GM12872 (cell line): ENCODE data around the gene EFCAB6.

Experiments used
- TF ChIP-seq, protein P1 (sequence below): IDR thresholded peaks from 3 replicates; pipeline ENCODE4 v1.5.1; 2011; ENCODE audit warnings: low read depth, mild to moderate bottlenecking, low read length, moderate library complexity; ENCODE audit not compliant: insufficient read depth

The EFCAB6 gene

GRCh38 chr22:43625242-43625641 is 186.9 kb downstream of the EFCAB6 start:
- TF ChIP-seq, protein P1, sequence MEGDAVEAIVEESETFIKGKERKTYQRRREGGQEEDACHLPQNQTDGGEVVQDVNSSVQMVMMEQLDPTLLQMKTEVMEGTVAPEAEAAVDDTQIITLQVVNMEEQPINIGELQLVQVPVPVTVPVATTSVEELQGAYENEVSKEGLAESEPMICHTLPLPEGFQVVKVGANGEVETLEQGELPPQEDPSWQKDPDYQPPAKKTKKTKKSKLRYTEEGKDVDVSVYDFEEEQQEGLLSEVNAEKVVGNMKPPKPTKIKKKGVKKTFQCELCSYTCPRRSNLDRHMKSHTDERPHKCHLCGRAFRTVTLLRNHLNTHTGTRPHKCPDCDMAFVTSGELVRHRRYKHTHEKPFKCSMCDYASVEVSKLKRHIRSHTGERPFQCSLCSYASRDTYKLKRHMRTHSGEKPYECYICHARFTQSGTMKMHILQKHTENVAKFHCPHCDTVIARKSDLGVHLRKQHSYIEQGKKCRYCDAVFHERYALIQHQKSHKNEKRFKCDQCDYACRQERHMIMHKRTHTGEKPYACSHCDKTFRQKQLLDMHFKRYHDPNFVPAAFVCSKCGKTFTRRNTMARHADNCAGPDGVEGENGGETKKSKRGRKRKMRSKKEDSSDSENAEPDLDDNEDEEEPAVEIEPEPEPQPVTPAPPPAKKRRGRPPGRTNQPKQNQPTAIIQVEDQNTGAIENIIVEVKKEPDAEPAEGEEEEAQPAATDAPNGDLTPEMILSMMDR = no peak

GRCh38 chr22:43624144-43624998 is 187.7 kb downstream of the EFCAB6 start:
- TF ChIP-seq, protein P1 = no peak

GRCh38 chr22:43622886-43623285 is 189.2 kb downstream of the EFCAB6 start:
- TF ChIP-seq, protein P1 = no peak

DNA sequence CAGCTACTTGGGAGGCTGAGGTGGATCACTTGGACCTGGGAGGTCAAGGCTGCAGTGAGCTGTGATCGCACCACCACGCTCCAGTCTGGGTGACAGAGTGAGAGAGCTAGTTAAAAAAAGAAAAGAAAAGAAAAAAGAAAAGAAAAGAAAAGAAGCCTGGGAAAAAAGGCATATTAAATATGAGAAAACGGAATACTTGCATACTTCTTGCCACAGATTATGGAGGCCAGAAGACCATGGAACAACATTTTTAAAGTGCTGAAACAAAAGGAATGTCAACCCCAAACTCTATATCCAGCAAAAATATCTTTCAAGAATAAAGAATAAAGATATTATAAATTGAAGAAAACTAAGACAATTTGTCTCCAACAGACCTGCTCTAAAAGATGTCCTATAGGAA is 191.9 kb downstream of the EFCAB6 start:
- TF ChIP-seq, protein P1 = no peak

DNA sequence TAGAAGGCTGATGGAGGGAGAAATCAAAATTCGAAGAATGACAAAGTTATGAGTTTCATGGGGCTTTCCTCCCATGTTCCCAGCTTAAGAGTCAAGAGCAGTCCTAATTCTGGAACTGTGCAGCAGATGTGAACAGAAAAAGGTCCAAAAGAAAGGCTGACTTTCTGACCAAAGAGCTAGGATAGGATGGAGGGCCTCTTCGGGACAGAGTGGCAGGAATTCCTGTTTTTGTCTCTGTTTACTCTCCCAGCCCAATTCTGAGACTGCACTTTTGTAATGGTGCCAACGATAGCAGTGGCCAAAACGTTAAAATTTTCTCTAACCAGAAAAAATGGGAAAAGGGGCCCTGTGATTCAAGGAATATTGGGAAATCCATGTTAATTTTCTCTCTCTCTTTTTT is 193.6 kb downstream of the EFCAB6 start:
- TF ChIP-seq, protein P1 = no peak

DNA sequence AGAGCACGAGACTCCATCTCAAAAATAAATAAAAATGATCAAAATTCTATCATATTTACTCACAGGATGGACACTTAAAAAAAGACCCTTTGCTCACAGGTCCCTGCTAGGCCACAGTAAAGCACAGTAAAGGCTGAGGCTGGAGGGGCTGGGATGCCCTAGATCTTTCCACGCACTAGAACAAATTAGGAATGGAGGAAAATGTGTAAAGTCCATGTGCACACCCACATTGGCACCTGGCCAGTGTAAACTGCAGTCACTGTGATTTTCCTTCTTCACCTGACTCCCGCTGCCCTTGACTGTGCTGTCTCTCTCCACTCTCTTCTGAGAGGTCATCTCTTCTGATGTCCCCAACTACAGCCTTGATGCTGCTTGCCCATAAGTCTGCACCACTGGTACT is 195.5 kb downstream of the EFCAB6 start:
- TF ChIP-seq, protein P1 = no peak

DNA sequence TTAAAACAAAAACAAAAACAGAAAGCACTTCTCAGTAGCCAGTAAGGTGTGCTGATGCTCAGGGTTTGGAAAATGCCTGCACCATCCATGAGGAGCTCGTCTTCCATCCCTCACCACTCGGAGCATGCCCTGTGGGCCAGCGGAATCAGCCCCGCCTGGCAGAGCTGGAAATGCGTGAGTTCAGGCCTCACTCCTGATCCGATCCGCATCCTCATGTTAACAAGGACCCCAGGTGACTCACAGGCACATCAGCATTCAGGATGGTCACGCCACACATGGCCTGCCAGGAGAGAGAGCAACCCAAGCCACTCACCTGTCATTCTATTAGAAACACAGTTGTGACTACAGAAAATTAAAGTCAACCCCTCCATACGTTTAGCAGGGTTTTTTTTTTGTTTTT is 211.8 kb downstream of the EFCAB6 start:
- TF ChIP-seq, protein P1 = no peak

DNA sequence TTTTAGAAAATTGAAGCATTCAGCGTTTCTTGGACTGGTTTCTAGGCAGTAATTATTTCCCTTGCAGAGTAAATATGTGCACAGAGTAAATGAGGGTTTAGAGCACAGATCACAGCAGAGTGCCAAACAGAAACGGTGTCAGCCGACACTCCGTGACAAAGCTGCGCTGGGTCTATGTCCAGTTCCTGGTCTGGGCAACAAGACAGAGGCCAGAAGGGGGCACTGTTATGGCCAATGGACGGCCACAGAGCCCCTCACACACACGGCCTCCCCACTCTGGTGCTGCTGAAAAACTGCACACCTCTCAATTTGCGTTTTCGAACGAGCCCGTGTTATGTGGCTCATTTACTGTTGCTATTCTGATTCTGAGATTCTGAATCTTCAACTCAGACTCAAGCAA is 219.6 kb downstream of the EFCAB6 start:
- TF ChIP-seq, protein P1 = peak; percentile 35; the same call in 2 of the 3 replicates
